GM12878 (cell line): ENCODE measurements around the gene HYAL1. TPM values are rescaled to one million over a fixed set of nuclear protein-coding genes. Genes with fewer than 3 reads are reported as not detected.

Experiments
- BACH1 ChIP-seq: fragments of 450-650 bp; IDR thresholded peaks from 2 replicates; pipeline ENCODE4 v1.6.1; 2017; ENCODE audit warnings: mild to moderate bottlenecking, borderline replicate concordance
- BMI1 ChIP-seq: fragments of 450-650 bp; IDR thresholded peaks from 2 replicates; pipeline ENCODE4 v1.6.1; 2016; ENCODE audit warnings: mild to moderate bottlenecking, moderate library complexity, borderline replicate concordance
- CUX1 ChIP-seq: IDR thresholded peaks from 2 replicates; pipeline ENCODE4 v1.6.1; 2012; ENCODE audit warnings: improper control_type of control experiment, low read depth, low read length; ENCODE audit not compliant: insufficient replicate concordance
- E2F8 ChIP-seq: fragments of 450-650 bp; IDR thresholded peaks from 2 replicates; pipeline ENCODE4 v1.6.1; 2018; ENCODE audit warnings: mild to moderate bottlenecking, low read depth, moderate library complexity; ENCODE audit not compliant: partially characterized antibody
- IRF5 ChIP-seq: fragments of 450-650 bp; IDR thresholded peaks from 2 replicates; pipeline ENCODE4 v1.6.1; 2017; ENCODE audit warnings: borderline replicate concordance
- KAT2A ChIP-seq: conservative IDR thresholded peaks from 2 replicates; pipeline ENCODE4 v1.6.1; 2011; ENCODE audit warnings: low read depth, low read length; ENCODE audit not compliant: control insufficient read depth
- MYB ChIP-seq: fragments of 150-350 bp; IDR thresholded peaks from 2 replicates; pipeline ENCODE4 v1.6.1; 2014; ENCODE audit warnings: mild to moderate bottlenecking, low read depth, low read length, borderline replicate concordance
- NR2F1 ChIP-seq: fragments of 450-650 bp; conservative IDR thresholded peaks from 2 replicates; pipeline ENCODE4 v1.6.1; 2017; ENCODE audit warnings: mild to moderate bottlenecking
- PBX3 ChIP-seq: IDR thresholded peaks from 2 replicates; pipeline ENCODE4 v1.6.1; 2011; ENCODE audit warnings: mild to moderate bottlenecking, low read depth, low read length, moderate library complexity; ENCODE audit not compliant: insufficient replicate concordance
- PKNOX1 ChIP-seq: fragments of 450-650 bp; IDR thresholded peaks from 2 replicates; pipeline ENCODE4 v1.6.1; 2016; ENCODE audit warnings: mild to moderate bottlenecking
- RUNX3 ChIP-seq: IDR thresholded peaks from 2 replicates; pipeline ENCODE4 v1.6.1; 2012; ENCODE audit warnings: low read length, inconsistent platforms
- SUPT20H ChIP-seq: IDR thresholded peaks from 2 replicates; pipeline ENCODE4 v1.6.1; 2011; ENCODE audit warnings: low read depth, mild to moderate bottlenecking, low read length, moderate library complexity, borderline replicate concordance; ENCODE audit not compliant: control insufficient read depth
- TCF3 ChIP-seq: IDR thresholded peaks from 2 replicates; pipeline ENCODE4 v1.6.1; 2012; ENCODE audit warnings: low read depth, mild to moderate bottlenecking, low read length, borderline replicate concordance; ENCODE audit not compliant: insufficient read depth
- YBX1 ChIP-seq: fragments of 450-650 bp; IDR thresholded peaks from 2 replicates; pipeline ENCODE4 v1.6.1; 2016; ENCODE audit warnings: antibody characterized with exemption
- ZNF217 ChIP-seq: fragments of 450-650 bp; IDR thresholded peaks from 2 replicates; pipeline ENCODE4 v1.6.1; 2017; ENCODE audit warnings: antibody characterized with exemption, mild to moderate bottlenecking
- ZSCAN29 ChIP-seq: fragments of 450-650 bp; IDR thresholded peaks from 2 replicates; pipeline ENCODE4 v1.6.1; 2017; ENCODE audit warnings: mild to moderate bottlenecking, moderate library complexity
- polyA plus RNA-seq, 11 experiments: library from polyadenylated mRNA; depleted of rRNA in 4 of 11; unstranded in 6 of 11; stranded (reverse) in 5 of 11; fragments of >200 nt; fragmentation: Nextera tagmentation in 4 of 11; fragmentation: Illumina TruSeq in 1 of 11; extraction: Ambion mirVana in 4 of 11; extraction: Trizol in 1 of 11; gene quantifications; 1 replicate in 1 of 11; 2 replicates in 10 of 11; pipeline versions ENCODE4 v1.2.1 to v1.2.3, GENCODE V29; 2011 to 2016; ENCODE audit warnings: inconsistent platforms in 2 of 11, missing spikeins in 2 of 11, low read depth in 1 of 11
- total RNA-seq, 4 experiments: library from RNA; depleted of rRNA in 3 of 4; stranded (reverse); fragments of >200 nt in 3 of 4; fragmentation: Illumina TruSeq in 1 of 4; extraction: Trizol in 1 of 4; gene quantifications; 2 replicates each; pipeline versions ENCODE4 v1.2.1 to v1.2.3, GENCODE V29; 2013 to 2021

Gene HYAL1
- total and polyA plus RNA-seq, 10 of the 15 experiments (the other 5 are each of a cell fraction or from before 2014, with no cell fraction given) = 0.04 to 0.55 (median 0.18) TPM; not detected in 2

- TF ChIP-seq PKNOX1 (peak; percentile 43; the same call in 1 of the 2 replicates), PBX3 (no peak), YBX1 (no peak), BMI1 (no peak), MYB (peak; percentile 34; the same call in 1 of the 2 replicates), ZSCAN29 (no peak), BACH1 (peak; percentile 57; the same call in 1 of the 2 replicates), E2F8 (no peak), TCF3 (0 out of 2 replicates have a peak, but pooled peaks have one; percentile 6), IRF5 (no peak), KAT2A (no peak), RUNX3 (no peak; the same call in 1 of the 2 replicates), NR2F1 (peak; percentile 52; the same call in 1 of the 2 replicates), CUX1 (no peak), SUPT20H (no peak), ZNF217 (no peak)
Measured at GRCh38 chr3:50292159-50293078, 11.0 kb downstream of the HYAL1 start, which contains the start of gene IFRD2 (continued).
